ENCODE measurements around the gene NOSTRIN.

The NOSTRIN gene

DNA sequence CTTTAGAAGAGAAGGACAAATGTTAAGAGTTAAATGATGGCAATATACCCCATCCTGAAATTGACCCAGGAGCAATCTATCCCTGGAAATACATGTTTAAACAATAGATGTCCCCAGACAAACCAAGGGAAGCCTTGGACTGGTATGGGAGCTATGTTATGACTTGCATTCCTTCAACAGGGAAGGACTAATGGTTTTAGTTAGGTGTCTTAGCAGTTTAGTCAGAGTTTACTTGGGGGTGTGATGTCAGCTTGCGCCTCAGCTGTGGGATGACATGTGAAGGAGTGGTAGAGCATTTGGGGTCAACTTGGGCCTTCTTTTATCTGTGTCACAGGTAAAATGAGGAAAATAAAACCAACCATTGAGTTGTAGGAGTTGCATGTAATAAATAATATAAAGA is 51.0 kb downstream of the NOSTRIN start:
- TF ChIP-seq SIN3A (IDR thresholded peaks at IDR 0.05; ENCODE audit: borderline replicate concordance, insufficient read depth, low read length), result no peak
- no peak for TF ChIP-seq FOXP2 (optimal IDR thresholded peaks at IDR 0.05; ENCODE audit: borderline replicate concordance, extremely low read depth, extremely low read length, insufficient read depth)
- no peak for TF ChIP-seq POLR2AphosphoS5 (IDR thresholded peaks at IDR 0.05; ENCODE audit: low read depth, low read length)

DNA sequence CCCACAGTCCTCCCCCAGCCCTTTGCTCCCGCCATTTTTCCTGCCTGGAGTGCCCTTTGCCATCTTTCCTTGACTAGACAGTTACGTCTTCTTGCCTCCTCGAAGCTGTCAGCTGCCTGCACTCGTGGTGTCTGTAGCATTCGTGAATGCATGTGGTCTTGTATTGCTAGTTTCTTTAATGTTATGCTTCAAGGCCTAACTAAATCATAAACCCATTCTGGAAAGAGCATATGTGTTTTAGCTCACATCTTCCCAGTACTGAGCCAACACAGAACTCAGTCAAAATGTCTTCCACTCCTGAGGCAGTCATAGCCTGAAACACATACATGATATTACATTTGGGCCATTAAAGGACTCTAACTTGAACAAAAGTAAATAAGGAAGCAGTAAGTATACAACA is 52.2 kb downstream of the NOSTRIN start:
- TF ChIP-seq TAF1 (IDR thresholded peaks at IDR 0.05; ENCODE audit: borderline replicate concordance, insufficient read depth, low read length) (no peak), FOXP2 (optimal IDR thresholded peaks at IDR 0.05; ENCODE audit: borderline replicate concordance, extremely low read depth, extremely low read length, insufficient read depth) (no peak), POLR2AphosphoS5 (IDR thresholded peaks at IDR 0.05; ENCODE audit: low read depth, low read length) (no peak), SIN3A (IDR thresholded peaks at IDR 0.05; ENCODE audit: borderline replicate concordance, insufficient read depth, low read length) (no peak)
- TF ChIP-seq, protein P1, sequence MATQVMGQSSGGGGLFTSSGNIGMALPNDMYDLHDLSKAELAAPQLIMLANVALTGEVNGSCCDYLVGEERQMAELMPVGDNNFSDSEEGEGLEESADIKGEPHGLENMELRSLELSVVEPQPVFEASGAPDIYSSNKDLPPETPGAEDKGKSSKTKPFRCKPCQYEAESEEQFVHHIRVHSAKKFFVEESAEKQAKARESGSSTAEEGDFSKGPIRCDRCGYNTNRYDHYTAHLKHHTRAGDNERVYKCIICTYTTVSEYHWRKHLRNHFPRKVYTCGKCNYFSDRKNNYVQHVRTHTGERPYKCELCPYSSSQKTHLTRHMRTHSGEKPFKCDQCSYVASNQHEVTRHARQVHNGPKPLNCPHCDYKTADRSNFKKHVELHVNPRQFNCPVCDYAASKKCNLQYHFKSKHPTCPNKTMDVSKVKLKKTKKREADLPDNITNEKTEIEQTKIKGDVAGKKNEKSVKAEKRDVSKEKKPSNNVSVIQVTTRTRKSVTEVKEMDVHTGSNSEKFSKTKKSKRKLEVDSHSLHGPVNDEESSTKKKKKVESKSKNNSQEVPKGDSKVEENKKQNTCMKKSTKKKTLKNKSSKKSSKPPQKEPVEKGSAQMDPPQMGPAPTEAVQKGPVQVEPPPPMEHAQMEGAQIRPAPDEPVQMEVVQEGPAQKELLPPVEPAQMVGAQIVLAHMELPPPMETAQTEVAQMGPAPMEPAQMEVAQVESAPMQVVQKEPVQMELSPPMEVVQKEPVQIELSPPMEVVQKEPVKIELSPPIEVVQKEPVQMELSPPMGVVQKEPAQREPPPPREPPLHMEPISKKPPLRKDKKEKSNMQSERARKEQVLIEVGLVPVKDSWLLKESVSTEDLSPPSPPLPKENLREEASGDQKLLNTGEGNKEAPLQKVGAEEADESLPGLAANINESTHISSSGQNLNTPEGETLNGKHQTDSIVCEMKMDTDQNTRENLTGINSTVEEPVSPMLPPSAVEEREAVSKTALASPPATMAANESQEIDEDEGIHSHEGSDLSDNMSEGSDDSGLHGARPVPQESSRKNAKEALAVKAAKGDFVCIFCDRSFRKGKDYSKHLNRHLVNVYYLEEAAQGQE (IDR thresholded peaks at IDR 0.05; ENCODE audit: insufficient read depth in 1 of 2, low read depth in 2 of 2, low read length in 2 of 2), result no peak

DNA sequence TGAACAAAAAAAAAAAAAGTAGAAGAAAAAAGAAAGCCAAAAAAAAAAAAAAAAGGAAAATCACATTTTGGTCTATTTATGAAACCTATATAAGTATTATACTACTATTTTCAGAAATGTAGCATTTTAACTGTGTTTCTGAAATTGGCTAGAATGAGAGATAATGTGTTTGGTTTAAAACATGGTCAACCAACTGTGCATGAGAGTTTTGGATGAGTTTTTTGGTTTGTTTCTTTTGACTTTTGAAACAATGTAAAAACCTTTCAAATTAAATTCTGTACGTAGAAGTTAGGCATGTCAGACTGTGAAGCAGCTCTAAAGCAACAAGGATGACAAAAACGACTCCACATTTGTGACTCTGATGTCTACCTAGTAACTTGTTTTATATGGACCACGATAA is 53.2 kb downstream of the NOSTRIN start:
- TF ChIP-seq POLR2AphosphoS5 (IDR thresholded peaks at IDR 0.05; ENCODE audit: low read depth, low read length) (no peak), TAF1 (IDR thresholded peaks at IDR 0.05; ENCODE audit: borderline replicate concordance, insufficient read depth, low read length) (no peak), SIN3A (IDR thresholded peaks at IDR 0.05; ENCODE audit: borderline replicate concordance, insufficient read depth, low read length) (no peak), FOXP2 (optimal IDR thresholded peaks at IDR 0.05; ENCODE audit: borderline replicate concordance, extremely low read depth, extremely low read length, insufficient read depth) (no peak)
- TF ChIP-seq, protein P1 (IDR thresholded peaks at IDR 0.05; ENCODE audit: insufficient read depth in 1 of 2, low read depth in 2 of 2, low read length in 2 of 2), result no peak

DNA sequence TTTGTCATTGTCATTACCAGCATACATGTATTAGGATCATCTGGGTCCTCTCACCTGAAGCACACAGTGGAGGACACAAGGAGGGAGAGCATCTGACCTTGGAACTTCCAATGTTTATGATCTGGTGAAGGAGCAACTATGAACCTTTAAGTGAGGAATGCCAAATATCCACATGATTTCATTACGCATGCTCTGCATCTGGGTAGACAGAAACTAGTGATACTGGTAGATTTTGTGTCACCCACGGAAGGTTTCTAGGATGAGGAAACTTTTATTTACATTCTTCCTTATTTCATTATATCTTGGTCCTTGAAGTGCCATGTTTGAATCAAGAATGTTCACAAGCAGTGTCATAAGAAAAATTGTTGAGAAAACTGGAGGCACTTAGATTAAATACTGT is 55.7 kb downstream of the NOSTRIN start:
- TF ChIP-seq, protein P1 (IDR thresholded peaks at IDR 0.05; ENCODE audit: insufficient read depth in 1 of 2, low read depth in 2 of 2, low read length in 2 of 2), result no peak
- no peak for TF ChIP-seq POLR2AphosphoS5 (IDR thresholded peaks at IDR 0.05; ENCODE audit: low read depth, low read length)
- no peak for TF ChIP-seq TAF1 (IDR thresholded peaks at IDR 0.05; ENCODE audit: borderline replicate concordance, insufficient read depth, low read length)
- no peak for TF ChIP-seq FOXP2 (optimal IDR thresholded peaks at IDR 0.05; ENCODE audit: borderline replicate concordance, extremely low read depth, extremely low read length, insufficient read depth)
- no peak for TF ChIP-seq SIN3A (IDR thresholded peaks at IDR 0.05; ENCODE audit: borderline replicate concordance, insufficient read depth, low read length)

DNA sequence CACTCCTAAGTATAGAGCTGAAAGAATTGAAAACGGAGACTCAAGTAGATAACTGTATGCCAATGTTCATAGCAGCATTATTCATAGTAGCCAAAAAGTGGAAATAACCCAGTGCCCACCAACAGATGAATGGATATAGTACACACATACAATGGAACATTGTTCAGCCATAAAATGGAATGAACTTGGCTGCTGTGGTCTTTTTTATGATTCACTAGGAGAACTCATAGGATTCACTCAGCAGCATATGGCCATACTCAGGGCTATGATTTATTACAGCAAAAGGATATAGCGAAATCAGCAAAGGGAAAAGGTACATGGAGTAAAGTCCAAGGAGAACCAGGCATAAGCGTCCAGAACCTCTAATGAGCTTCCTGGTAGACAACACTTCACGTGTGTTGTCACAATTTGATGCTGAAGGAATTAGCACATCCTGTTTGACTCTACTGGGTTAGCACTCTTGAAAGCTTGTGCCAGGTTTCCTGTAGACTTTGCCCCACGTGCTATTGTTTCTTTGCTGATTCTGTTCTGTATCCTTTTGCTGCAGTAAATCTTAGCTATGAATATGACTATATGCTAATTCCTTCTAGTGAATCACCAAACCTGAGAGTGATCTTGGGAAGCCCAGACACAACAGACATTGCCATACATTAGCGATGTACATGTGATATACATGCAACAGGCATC is 72.1 kb downstream of the NOSTRIN start:
- TF ChIP-seq TAF1 (IDR thresholded peaks at IDR 0.05; ENCODE audit: borderline replicate concordance, insufficient read depth, low read length) (no peak), FOXP2 (optimal IDR thresholded peaks at IDR 0.05; ENCODE audit: borderline replicate concordance, extremely low read depth, extremely low read length, insufficient read depth) (no peak), POLR2AphosphoS5 (IDR thresholded peaks at IDR 0.05; ENCODE audit: low read depth, low read length) (no peak), SIN3A (IDR thresholded peaks at IDR 0.05; ENCODE audit: borderline replicate concordance, insufficient read depth, low read length) (no peak)
- TF ChIP-seq, protein P1 (IDR thresholded peaks at IDR 0.05; ENCODE audit: insufficient read depth in 1 of 2, low read depth in 2 of 2, low read length in 2 of 2), result no peak

Data from PFSK-1 (cell line).